GM12878 (cell line): Measurements from ENCODE around the gene SAMD3.

Experiments used
- CTCF ChIP-seq, 3 experiments: IDR thresholded peaks in 2 of 3; conservative IDR thresholded peaks in 1 of 3; 2 replicates each; pipeline ENCODE4 v1.5.1; 2011; ENCODE audit warnings: low read depth in 3 of 3, low read length in 3 of 3, mild to moderate bottlenecking in 3 of 3, control low read depth in 2 of 3, moderate library complexity in 2 of 3, inconsistent platforms in 1 of 3, mixed read lengths in 1 of 3; ENCODE audit not compliant: control insufficient read depth in 2 of 3, insufficient read depth in 1 of 3; ENCODE audit errors: extremely low read depth in 1 of 3
- ETV6 ChIP-seq, 2 experiments: fragments of 450-650 bp in 1 of 2; IDR thresholded peaks in 1 of 2; conservative IDR thresholded peaks in 1 of 2; 2 replicates each; pipeline ENCODE4 v1.6.1; 2014; ENCODE audit warnings: antibody characterized with exemption in 1 of 2, borderline replicate concordance in 1 of 2, low read depth in 1 of 2, mild to moderate bottlenecking in 1 of 2, moderate library complexity in 1 of 2
- EZH2 ChIP-seq: IDR thresholded peaks from 2 replicates; pipeline ENCODE4 v1.6.1; 2012; ENCODE audit warnings: low read depth, mild to moderate bottlenecking, control low read depth, inconsistent platforms, low read length, borderline replicate concordance; ENCODE audit not compliant: control insufficient read depth
- KDM1A ChIP-seq: fragments of 200-600 bp; sonication (generic); IDR thresholded peaks from 2 replicates; pipeline ENCODE4 v1.6.1; 2016; ENCODE audit warnings: borderline replicate concordance
- MXI1 ChIP-seq: fragments of 150-350 bp; IDR thresholded peaks from 2 replicates; pipeline ENCODE4 v1.6.1; 2011; ENCODE audit warnings: low read depth, mild to moderate bottlenecking, inconsistent platforms, low read length, improper control_type of control experiment
- NR2C1 ChIP-seq: fragments of 450-650 bp; IDR thresholded peaks from 2 replicates; pipeline ENCODE4 v1.6.1; 2017; ENCODE audit warnings: antibody characterized with exemption, mild to moderate bottlenecking, moderate library complexity
- POLR2AphosphoS2 ChIP-seq: IDR thresholded peaks from 2 replicates; pipeline ENCODE4 v1.6.1; 2011; ENCODE audit warnings: low read depth, mild to moderate bottlenecking, low read length, improper control_type of control experiment, moderate library complexity
- POLR2AphosphoS5 ChIP-seq: IDR thresholded peaks from 2 replicates; pipeline ENCODE4 v1.6.1; 2011; ENCODE audit warnings: mild to moderate bottlenecking, low read length, inconsistent platforms
- SIN3A ChIP-seq: IDR thresholded peaks from 2 replicates; pipeline ENCODE4 v1.6.1; 2012; ENCODE audit warnings: low read depth, low read length, improper control_type of control experiment
- SIX5 ChIP-seq: IDR thresholded peaks from 2 replicates; pipeline ENCODE4 v1.6.1; 2011; ENCODE audit warnings: mild to moderate bottlenecking, low read depth, low read length, moderate library complexity; ENCODE audit not compliant: severe bottlenecking
- TARDBP ChIP-seq: IDR thresholded peaks from 2 replicates; pipeline ENCODE4 v1.6.1; 2016; ENCODE audit warnings: borderline replicate concordance
- TCF7 ChIP-seq: IDR thresholded peaks from 2 replicates; pipeline ENCODE4 v1.6.1; 2014; ENCODE audit warnings: antibody characterized with exemption, borderline replicate concordance
- ZNF687 ChIP-seq: fragments of 450-650 bp; IDR thresholded peaks from 2 replicates; pipeline ENCODE4 v1.6.1; 2017; ENCODE audit warnings: mild to moderate bottlenecking, moderate library complexity

GRCh38 chr6:130105996-130106704 is 116.6 kb downstream of the SAMD3 start:
- TF ChIP-seq EZH2 (no peak), MXI1 (no peak), TARDBP (no peak), CTCF (IDR thresholded peaks at IDR 0.05 in 2 of 3, conservative IDR thresholded peaks at IDR 0.05 in 1 of 3; ENCODE audit: control insufficient read depth in 2 of 3, extremely low read depth in 1 of 3, insufficient read depth in 1 of 3, low read depth in 3 of 3, low read length in 3 of 3) (no peak), POLR2AphosphoS5 (no peak), TCF7 (no peak), ETV6 (conservative IDR thresholded peaks at IDR 0.05 in 1 of 2, IDR thresholded peaks at IDR 0.05 in 1 of 2; ENCODE audit: borderline replicate concordance in 1 of 2, low read depth in 1 of 2) (no peak), SIN3A (no peak), NR2C1 (no peak), KDM1A (no peak), SIX5 (no peak), ZNF687 (no peak), POLR2AphosphoS2 (no peak)
